Stimulated activated CD8-positive, alpha-beta memory T cell treated with anti-CD3 and anti-CD28 coated beads, Interleukin-12 subunit alpha, Interleukin-12 subunit beta, amount 100 ng/mL, for 4 hours (primary cell): ENCODE results near the gene MYO5C.
"Not testable (repeated sequence)": the region's sequence is repeated elsewhere in the genome, so short reads cannot be mapped to it uniquely, and the experiment has no call there.

Experiments
- DNase-seq: peaks from one replicate; pipeline ENCODE4 v3.0.0-alpha.2; 2020; ENCODE audit warnings: low read depth

MYO5C gene

GRCh38 chr15:52200831-52201365 is 94.7 kb downstream of the MYO5C start:
- DNase-seq, result no peak

GRCh38 chr15:52199271-52199670 is 96.3 kb downstream of the MYO5C start:
- no peak for DNase-seq

- DNase-seq, result no peak
These were observed 98.7 kb downstream of the MYO5C start for GRCh38 chr15:52196891-52197290.

- no peak for DNase-seq
These were observed 101.8 kb downstream of the MYO5C start for GRCh38 chr15:52193791-52194190.

- no peak for DNase-seq
These were observed 102.3 kb downstream of the MYO5C start for GRCh38 chr15:52193321-52193720.

GRCh38 chr15:52191207-52191606 is 104.4 kb downstream of the MYO5C start, which contains the start of gene GNB5:
GNB5 (minus strand) TSS chr15:52191392; CDS start chr15:52184676, 6,716 bp downstream.
- no peak for DNase-seq

GRCh38 chr15:52186651-52187486 is 108.7 kb downstream of the MYO5C start:
- DNase-seq, result no peak

GRCh38 chr15:52185151-52185561 is 110.4 kb downstream of the MYO5C start:
- DNase-seq, result no peak

- DNase-seq, result no peak
These were observed 110.9 kb downstream of the MYO5C start for GRCh38 chr15:52184721-52185120.

- DNase-seq, result no peak
These were observed 111.9 kb downstream of the MYO5C start for GRCh38 chr15:52183562-52184173.

- no peak for DNase-seq
These were observed 113.4 kb downstream of the MYO5C start for GRCh38 chr15:52181938-52182780.

- DNase-seq, result no peak
These were observed 114.7 kb downstream of the MYO5C start for GRCh38 chr15:52180851-52181450.

- no peak for DNase-seq
These were observed 115.3 kb downstream of the MYO5C start for GRCh38 chr15:52180196-52180835.

GRCh38 chr15:52179278-52180195 is 116.1 kb downstream of the MYO5C start:
- DNase-seq, result peak; percentile 75

- DNase-seq, result no peak
These were observed 116.8 kb downstream of the MYO5C start for GRCh38 chr15:52178765-52179164.

GRCh38 chr15:52172869-52173268 is 122.7 kb downstream of the MYO5C start:
- no peak for DNase-seq

- DNase-seq, result no peak
These were observed 123.8 kb downstream of the MYO5C start for GRCh38 chr15:52171807-52172206.

- no peak for DNase-seq
These were observed 124.2 kb downstream of the MYO5C start for GRCh38 chr15:52171386-52171785.

GRCh38 chr15:52170199-52170598 is 125.4 kb downstream of the MYO5C start:
- not testable (repeated sequence) for DNase-seq

GRCh38 chr15:52165494-52166131 is 130.0 kb downstream of the MYO5C start:
- DNase-seq, result not testable (repeated sequence)
